ENCODE measurements around the gene TMEM86B. TPM values are rescaled to one million over a fixed set of nuclear protein-coding genes. Genes with fewer than 3 reads are reported as not detected.
"Not testable (repeated sequence)": the region's sequence is repeated elsewhere in the genome, so short reads cannot be mapped to it uniquely, and the experiment has no call there.

TMEM86B gene
- total RNA-seq, 1 donor from 2014 or later, result 1.6 TPM

- no peak for DNase-seq (ENCODE audit: low spot score)
These were observed 14.0 kb upstream of the TMEM86B start for GRCh38 chr19:55242517-55242916.

GRCh38 chr19:55241935-55242464 is 13.4 kb upstream of the TMEM86B start:
- DNase-seq (ENCODE audit: low spot score), result no peak

- DNase-seq (ENCODE audit: low spot score), result no peak
These were observed 12.8 kb upstream of the TMEM86B start for GRCh38 chr19:55241143-55241934.

- no peak for DNase-seq (ENCODE audit: low spot score)
These were observed 12.1 kb upstream of the TMEM86B start for GRCh38 chr19:55240713-55241020.

- no peak for DNase-seq (ENCODE audit: low spot score)
These were observed 10.4 kb upstream of the TMEM86B start for GRCh38 chr19:55239004-55239403.

- no peak for DNase-seq (ENCODE audit: low spot score)
These were observed 9.5 kb upstream of the TMEM86B start for GRCh38 chr19:55238030-55238429.

GRCh38 chr19:55232986-55233385 is 4.4 kb upstream of the TMEM86B start:
- no peak for DNase-seq (ENCODE audit: low spot score)

GRCh38 chr19:55232286-55232602 is 3.7 kb upstream of the TMEM86B start:
- no peak for DNase-seq (ENCODE audit: low spot score)

GRCh38 chr19:55231391-55232285 is 3.1 kb upstream of the TMEM86B start:
- no peak for DNase-seq (ENCODE audit: low spot score)

GRCh38 chr19:55230780-55231179 is 2.2 kb upstream of the TMEM86B start:
- DNase-seq (ENCODE audit: low spot score), result no peak

- no peak for DNase-seq (ENCODE audit: low spot score)
These were observed 1.8 kb upstream of the TMEM86B start for GRCh38 chr19:55230329-55230728.

GRCh38 chr19:55229789-55230182 is 1.2 kb upstream of the TMEM86B start:
- no peak for DNase-seq (ENCODE audit: low spot score)

- DNase-seq (ENCODE audit: low spot score), result no peak
These were observed 704 bp upstream of the TMEM86B start for GRCh38 chr19:55229145-55229788.

- DNase-seq (ENCODE audit: low spot score), result no peak
These were observed 560 bp downstream of the TMEM86B start for GRCh38 chr19:55228015-55228391.

- no peak for DNase-seq (ENCODE audit: low spot score)
These were observed 1.1 kb downstream of the TMEM86B start for GRCh38 chr19:55227241-55228014.

GRCh38 chr19:55226788-55227187 is 1.8 kb downstream of the TMEM86B start:
- DNase-seq (ENCODE audit: low spot score), result no peak

- DNase-seq (ENCODE audit: low spot score), result no peak
These were observed 2.3 kb downstream of the TMEM86B start for GRCh38 chr19:55226273-55226672.

- no peak for DNase-seq (ENCODE audit: low spot score)
These were observed 3.1 kb downstream of the TMEM86B start for GRCh38 chr19:55225415-55225958.

- not testable (repeated sequence) for DNase-seq (ENCODE audit: low spot score)
These were observed 3.7 kb downstream of the TMEM86B start for GRCh38 chr19:55224679-55225414.

GRCh38 chr19:55224038-55224665 is 4.4 kb downstream of the TMEM86B start:
- DNase-seq (ENCODE audit: low spot score), result no peak

Data from mesenteric fat pad (tissue), 1 donor.